K562 (cell line): ENCODE data around the gene ARV1. TPM values are rescaled to one million over a fixed set of nuclear protein-coding genes. Genes with fewer than 3 reads are reported as not detected.

Experiments used
- ATAC-seq: fragments of 200-7000 bp; cut with Tn5 transposase; 3 replicates; pipeline ENCODE4 v1.9.1; 2020; ENCODE audit warnings: moderate library complexity
- BruUV-seq: library from RNA; stranded (reverse); fragments of 400-500 nt; replicated peaks from 2 replicates; lab custom pipeline; 2021; lab: Mats Ljungman, UMichigan
- CTCF ChIA-PET: fragments of 300-600 bp; formaldehyde crosslinking; extraction: SDS; loops from one replicate; lab custom pipeline; 2021; ENCODE audit warnings: low intra/inter-chr PET ratio; lab: Yijun Ruan, JAX
- POLR2A ChIA-PET: fragments of 300-600, 350-650 bp; sonication (Branson Sonifier 250); formaldehyde crosslinking; extraction: SDS; loops from one replicate; lab custom pipeline; 2021; ENCODE audit warnings: antibody characterized with exemption, inconsistent platforms; lab: Yijun Ruan, JAX
- DNase-seq, 4 experiments: peaks; one replicate each; pipeline versions ENCODE4 v3.0.0 to v3.0.0-alpha.2; 2011 to 2018; ENCODE audit warnings: low spot score in 3 of 4, mixed read lengths in 3 of 4; ENCODE audit errors: extremely low read depth in 1 of 4
- FAIRE-seq: peaks from 2 replicates; lab custom pipeline; 2011; peaks lifted over from hg19 to GRCh38; lab: Jason Lieb, UNC
- H2AFZ ChIP-seq: 2 replicates; pipeline ENCODE4 v1.6.0; 2011; ENCODE audit warnings: low read depth, low read length, control low read depth, inconsistent platforms
- H3K27ac ChIP-seq: fragments of 200-600 bp; 3 replicates; pipeline ENCODE4 v1.8.0; 2011; ENCODE audit warnings: low read depth, mild to moderate bottlenecking, control low read depth, inconsistent platforms, low read length, moderate library complexity, mixed read lengths; ENCODE audit errors: extremely low read depth
- H3K27me3 ChIP-seq, 2 experiments: fragments of 300-600 bp in 1 of 2; 2 replicates in 1 of 2; 3 replicates in 1 of 2; pipeline versions ENCODE4 v1.6.0 to v1.8.0; 2011; ENCODE audit warnings: inconsistent platforms in 2 of 2, low read length in 2 of 2, mild to moderate bottlenecking in 1 of 2, mixed read lengths in 1 of 2, moderate library complexity in 1 of 2; ENCODE audit not compliant: control insufficient read depth in 2 of 2, insufficient read depth in 2 of 2
- H3K36me3 ChIP-seq: fragments of 300-600 bp; 3 replicates; pipeline ENCODE4 v1.8.0; 2011; ENCODE audit warnings: mild to moderate bottlenecking, low read length, inconsistent platforms; ENCODE audit not compliant: control insufficient read depth, insufficient read depth
- H3K4me1 ChIP-seq, 2 experiments: fragments of 200-600 bp in 1 of 2; replicated peaks in 1 of 2; 2 replicates in 1 of 2; 3 replicates in 1 of 2; pipeline versions ENCODE4 v1.5.1 to v1.8.0; 2011; ENCODE audit warnings: inconsistent platforms in 2 of 2, low read length in 2 of 2, mild to moderate bottlenecking in 1 of 2, mixed read lengths in 1 of 2, moderate library complexity in 1 of 2; ENCODE audit not compliant: control insufficient read depth in 2 of 2, insufficient read depth in 2 of 2
- H3K4me2 ChIP-seq: 2 replicates; pipeline ENCODE4 v1.6.1; 2011; ENCODE audit warnings: low read length, control low read depth, inconsistent platforms, mixed read lengths; ENCODE audit not compliant: insufficient read depth
- H3K4me3 ChIP-seq: fragments of 200-600 bp; sonication (generic), shearing (Covaris generic); 2 replicates; pipeline ENCODE4 v1.5.1; 2016; ENCODE audit warnings: control low read depth, inconsistent platforms
- H3K79me2 ChIP-seq: fragments of 200-600 bp; 3 replicates; pipeline ENCODE4 v1.8.0; 2011; ENCODE audit warnings: low read length, inconsistent platforms; ENCODE audit not compliant: control insufficient read depth, insufficient read depth
- H3K9ac ChIP-seq, 2 experiments: 2 replicates each; pipeline versions ENCODE4 v1.6.0 to v1.6.1; 2011; ENCODE audit warnings: low read depth in 2 of 2, low read length in 2 of 2, control low read depth in 1 of 2, inconsistent platforms in 1 of 2, mild to moderate bottlenecking in 1 of 2, mixed read lengths in 1 of 2; ENCODE audit not compliant: insufficient read depth in 1 of 2
- H3K9me1 ChIP-seq: one replicate; pipeline ENCODE4 v1.6.0; 2011; ENCODE audit warnings: inconsistent platforms, mild to moderate bottlenecking, low read length, moderate library complexity; ENCODE audit not compliant: control insufficient read depth, insufficient read depth
- H3K9me3 ChIP-seq: replicated peaks from 2 replicates; pipeline ENCODE4 v1.5.1; 2011; ENCODE audit warnings: low read depth, low read length, inconsistent platforms; ENCODE audit not compliant: control insufficient read depth, insufficient read depth
- H4K20me1 ChIP-seq: replicated peaks from 2 replicates; pipeline ENCODE4 v1.6.1; 2011; ENCODE audit warnings: low read length, inconsistent platforms, mixed read lengths; ENCODE audit not compliant: control insufficient read depth, insufficient read depth
- ZNF592 ChIP-seq: fragments of 450-650 bp; IDR thresholded peaks from 2 replicates; pipeline ENCODE4 v1.6.1; 2017; ENCODE audit warnings: antibody characterized with exemption, mild to moderate bottlenecking
- ZNF785 ChIP-seq: fragments of 250-450 bp; sonication (Bioruptor Pico); IDR thresholded peaks from 2 replicates; pipeline ENCODE4 v1.4.0; 2020; ENCODE audit warnings: mild to moderate bottlenecking
- WGBS: fragments of 100-300 bp; shearing (Covaris generic); methylation state at CpG from one replicate; pipeline ENCODE4 v1.1.6; 2016; ENCODE audit warnings: low coverage, mixed read lengths; ENCODE audit not compliant: insufficient coverage; ENCODE audit errors: missing lambda C conversion rate; 5-methylcytosine and 5-hydroxymethylcytosine counted together
- in situ Hi-C: fragments of 300-500 bp; cut with MboI; formaldehyde crosslinking; loops from 4 replicates; pipeline ENCODE4 v1.15.0; 2018; ENCODE audit warnings: inconsistent platforms, mixed read lengths
- intact Hi-C: fragments of 100-400 bp; cut with micrococcal nuclease; formaldehyde crosslinking; loops from 2 replicates; pipeline ENCODE4 v1.14.2; 2022
- polyA plus RNA-seq, 8 experiments: library from polyadenylated mRNA; depleted of rRNA in 4 of 8; stranded (reverse) in 5 of 8; unstranded in 3 of 8; fragments of >200 nt; fragmentation: Nextera tagmentation in 2 of 8; fragmentation: Illumina TruSeq in 1 of 8; extraction: Ambion mirVana in 2 of 8; extraction: Trizol in 1 of 8; gene quantifications; 2 replicates each; pipeline versions ENCODE4 v1.2.1 to v1.2.3, GENCODE V29; 2011 to 2014; ENCODE audit warnings: inconsistent platforms in 1 of 8, missing spikeins in 1 of 8
- total RNA-seq, 7 experiments: library from RNA; depleted of rRNA in 6 of 7; stranded (reverse); fragments of >200 nt in 6 of 7; fragmentation: Illumina TruSeq in 2 of 7; extraction: Trizol in 2 of 7; gene quantifications; 2 replicates each; pipeline versions ENCODE4 v1.2.1 to v1.2.3, GENCODE V29; 2011 to 2021; ENCODE audit warnings: low replicate concordance in 1 of 7
- TF ChIP-seq, protein P1 (sequence below), 2 experiments: fragments of 450-650 bp; conservative IDR thresholded peaks; 2 replicates each; pipeline ENCODE4 v1.6.1; 2017; ENCODE audit warnings: mild to moderate bottlenecking in 2 of 2, moderate library complexity in 2 of 2

The ARV1 gene
- total and polyA plus RNA-seq, 9 of the 15 experiments (the other 6 are each of a cell fraction or from before 2014, with no cell fraction given), result 54.8 to 139 (median 74.0) TPM

DNA sequence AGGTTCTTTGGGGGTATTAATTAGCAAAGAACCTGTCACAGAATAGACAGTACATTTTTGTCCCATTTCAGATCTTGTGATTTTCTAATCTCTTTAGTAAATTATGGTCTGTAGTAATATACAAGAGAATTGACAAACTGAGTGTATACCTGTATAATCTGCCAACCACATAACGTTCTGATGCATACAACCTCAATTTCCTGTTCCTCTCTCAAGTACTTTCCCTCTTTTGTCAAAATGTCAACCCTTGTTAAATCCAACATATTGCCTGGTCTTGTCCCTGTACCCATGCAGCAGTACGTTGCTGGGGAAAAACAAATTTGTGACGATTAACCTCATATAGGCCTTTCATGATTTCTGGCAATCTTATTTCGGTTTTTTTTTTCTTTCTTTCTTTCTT lies 1.1 kb downstream of the ARV1 start:
- no peak for FAIRE-seq
- ATAC-seq, result no peak
- H3K79me2 ChIP-seq, result peaks cover 70% of the 10 kb centered on the region
- no peak for DNase-seq
- no peaks in the 10 kb centered on the region for H4K20me1 ChIP-seq
- H2AFZ ChIP-seq, result no peak overlapping the region
- intact Hi-C loops, result loop anchor here (2.0 to 10.0 kb wide), 6 partner anchors 63 to 355 kb away; partner anchors contain the start of genes C1orf198, EXOC8 and SPRTN
- in situ Hi-C loops, result no loop called here
- TF ChIP-seq ZNF592 (0 out of 2 replicates have a peak, but pooled peaks have one; percentile 16), ZNF785 (CRISPR knock-in tag) (no peak)
- TF ChIP-seq, protein P1, sequence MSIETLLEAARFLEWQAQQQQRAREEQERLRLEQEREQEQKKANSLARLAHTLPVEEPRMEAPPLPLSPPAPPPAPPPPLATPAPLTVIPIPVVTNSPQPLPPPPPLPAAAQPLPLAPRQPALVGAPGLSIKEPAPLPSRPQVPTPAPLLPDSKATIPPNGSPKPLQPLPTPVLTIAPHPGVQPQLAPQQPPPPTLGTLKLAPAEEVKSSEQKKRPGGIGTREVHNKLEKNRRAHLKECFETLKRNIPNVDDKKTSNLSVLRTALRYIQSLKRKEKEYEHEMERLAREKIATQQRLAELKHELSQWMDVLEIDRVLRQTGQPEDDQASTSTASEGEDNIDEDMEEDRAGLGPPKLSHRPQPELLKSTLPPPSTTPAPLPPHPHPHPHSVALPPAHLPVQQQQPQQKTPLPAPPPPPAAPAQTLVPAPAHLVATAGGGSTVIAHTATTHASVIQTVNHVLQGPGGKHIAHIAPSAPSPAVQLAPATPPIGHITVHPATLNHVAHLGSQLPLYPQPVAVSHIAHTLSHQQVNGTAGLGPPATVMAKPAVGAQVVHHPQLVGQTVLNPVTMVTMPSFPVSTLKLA (conservative IDR thresholded peaks at IDR 0.05), result 0 out of 4 replicates have a peak, but pooled peaks of 1 of the 2 experiments have one; percentile 23
- H3K9me3 ChIP-seq, result no peaks in the 10 kb centered on the region
- 13% methylated on average over 4 of the region's 4 CpGs for WGBS
- H3K36me3 ChIP-seq, result peaks cover 47% of the 10 kb centered on the region
- H3K27me3 ChIP-seq, result no peaks in the 10 kb centered on the region
- ChIA-PET CTCF (no interaction called here), POLR2A (no interaction called here)
- H3K9me1 ChIP-seq, result no peaks in the 10 kb centered on the region
- BruUV-seq, result no TSS peak
- peak overlapping the region; percentile 62 for H3K4me3 ChIP-seq
- peaks cover 27 to 48% of the 10 kb centered on the region in 2 experiments; a peak in 4 of 5 replicates for H3K4me1 ChIP-seq
- peak overlapping the region in 1 of 2 experiments; percentile 88; a peak in 3 of 4 replicates for H3K9ac ChIP-seq
- peak overlapping the region; percentile 92 for H3K4me2 ChIP-seq
- peak overlapping the region; percentile 75 for H3K27ac ChIP-seq
